ENCODE measurements around the gene POLE. TPM values are rescaled to one million over a fixed set of nuclear protein-coding genes. Genes with fewer than 3 reads are reported as not detected.

Gene POLE
- total RNA-seq, 1 experiment from 2014 or later = 147 TPM

GRCh38 chr12:132677492-132677891 is 9.7 kb downstream of the POLE start:
- Histone ChIP-seq H3K27me3 (ENCODE audit: insufficient read depth, low read length) (no peaks in the 10 kb centered on the region), H2BK20ac (ENCODE audit: low read depth, low read length, poor library complexity, severe bottlenecking) (no peak overlapping the region), H3K4me2 (ENCODE audit: insufficient read depth, insufficient read length, low read length) (no peak overlapping the region), H2BK15ac (ENCODE audit: low read depth, low read length) (no peak overlapping the region), H3K9ac (ENCODE audit: extremely low read depth, insufficient read length, low read length) (no peak overlapping the region), H3K23me2 (ENCODE audit: insufficient read length, low read depth, low read length, poor library complexity, severe bottlenecking) (no peaks in the 10 kb centered on the region), H3K4me1 (ENCODE audit: insufficient read depth, low read length) (no peaks in the 10 kb centered on the region), H4K20me1 (ENCODE audit: control insufficient read depth, insufficient read depth, insufficient read length) (no peaks in the 10 kb centered on the region), H4K5ac (ENCODE audit: insufficient read length, low read depth, low read length) (no peak overlapping the region), H3K4ac (ENCODE audit: low read depth, low read length) (no peak overlapping the region), H4K8ac (replicated peaks; ENCODE audit: insufficient read length, low read depth, low read length) (no peak overlapping the region), H3T11ph (ENCODE audit: low read length) (no peak overlapping the region), H2BK12ac (ENCODE audit: insufficient read length, low read depth, low read length) (no peak overlapping the region), H3K56ac (ENCODE audit: insufficient read length, low read depth, low read length) (no peak overlapping the region), H3K23ac (ENCODE audit: insufficient read length, low read depth, low read length) (no peak overlapping the region), H3K79me2 (ENCODE audit: insufficient read depth, low read length) (peaks cover 3% of the 10 kb centered on the region; the same call in 1 of the 2 replicates), H2BK120ac (ENCODE audit: low read depth, low read length, poor library complexity, severe bottlenecking) (no peak overlapping the region), H3K18ac (ENCODE audit: insufficient read length, low read depth, low read length) (no peak overlapping the region), H2AFZ (ENCODE audit: low read length) (no peak overlapping the region), H3K79me1 (ENCODE audit: insufficient read depth, low read depth, low read length, poor library complexity, severe bottlenecking) (no peaks in the 10 kb centered on the region), H2AK5ac (ENCODE audit: insufficient read length, low read length) (no peak overlapping the region), H2BK5ac (ENCODE audit: insufficient read length, low read length) (no peak overlapping the region), H3K14ac (ENCODE audit: insufficient read depth, low read length) (no peak overlapping the region), H3K27ac (ENCODE audit: insufficient read length, low read depth, low read length) (no peak overlapping the region), H4K91ac (ENCODE audit: insufficient read length, low read depth, low read length) (no peak overlapping the region), H3K9me3 (ENCODE audit: control insufficient read depth, low read depth, low read length) (no peaks in the 10 kb centered on the region)
- Mint-ChIP-seq H3K9me3 (no peaks in the 10 kb centered on the region), H3K36me3 (ENCODE audit: insufficient read depth in 1 of 3, low read depth in 3 of 3) (peaks cover 48 to 83% (median 70%) of the 10 kb centered on the region in 3 experiments), H3K4me3 (no peak overlapping the region), H3K4me1 (no peaks in the 10 kb centered on the region), H3K27me3 (ENCODE audit: low read depth) (no peaks in the 10 kb centered on the region), H3K27ac (no peak overlapping the region)
- WGBS (ENCODE audit: extremely low coverage, insufficient read length, low lambda C conversion rate) = no CpG with 5 or more reads among the region's 9 CpGs
- no peak for TF ChIP-seq CTCF (conservative IDR thresholded peaks at IDR 0.05)
- no peak for DNase-seq

Data from H9 (cell line).